Astrocyte of the spinal cord (primary cell): ENCODE measurements around the gene PAK3.

Experiments used
- DNase-seq: peaks from one replicate; pipeline ENCODE4 v3.0.0; 2011; ENCODE audit warnings: low read depth, low spot score
- H3K4me3 ChIP-seq: 2 replicates; pipeline ENCODE4 v1.5.1; 2011; ENCODE audit warnings: low read depth, mild to moderate bottlenecking, low read length, moderate library complexity
- in situ Hi-C: cut with HindIII; loops from 2 replicates; pipeline ENCODE4 v1.10.0; 2017; ENCODE audit warnings: low sequenced_read_pairs
- TF ChIP-seq, protein P1 (sequence below): IDR thresholded peaks from 2 replicates; pipeline ENCODE4 v1.5.1; 2012; ENCODE audit warnings: low read depth, mild to moderate bottlenecking, low read length, inconsistent platforms

Gene PAK3

GRCh38 chrX:111180750-111181240 is 84.8 kb downstream of the PAK3 start:
- H3K4me3 ChIP-seq, result no peak overlapping the region
- in situ Hi-C loops, result no loop called here
- TF ChIP-seq, protein P1, sequence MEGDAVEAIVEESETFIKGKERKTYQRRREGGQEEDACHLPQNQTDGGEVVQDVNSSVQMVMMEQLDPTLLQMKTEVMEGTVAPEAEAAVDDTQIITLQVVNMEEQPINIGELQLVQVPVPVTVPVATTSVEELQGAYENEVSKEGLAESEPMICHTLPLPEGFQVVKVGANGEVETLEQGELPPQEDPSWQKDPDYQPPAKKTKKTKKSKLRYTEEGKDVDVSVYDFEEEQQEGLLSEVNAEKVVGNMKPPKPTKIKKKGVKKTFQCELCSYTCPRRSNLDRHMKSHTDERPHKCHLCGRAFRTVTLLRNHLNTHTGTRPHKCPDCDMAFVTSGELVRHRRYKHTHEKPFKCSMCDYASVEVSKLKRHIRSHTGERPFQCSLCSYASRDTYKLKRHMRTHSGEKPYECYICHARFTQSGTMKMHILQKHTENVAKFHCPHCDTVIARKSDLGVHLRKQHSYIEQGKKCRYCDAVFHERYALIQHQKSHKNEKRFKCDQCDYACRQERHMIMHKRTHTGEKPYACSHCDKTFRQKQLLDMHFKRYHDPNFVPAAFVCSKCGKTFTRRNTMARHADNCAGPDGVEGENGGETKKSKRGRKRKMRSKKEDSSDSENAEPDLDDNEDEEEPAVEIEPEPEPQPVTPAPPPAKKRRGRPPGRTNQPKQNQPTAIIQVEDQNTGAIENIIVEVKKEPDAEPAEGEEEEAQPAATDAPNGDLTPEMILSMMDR, result no peak
- no peak for DNase-seq

GRCh38 chrX:111181951-111182350 is 86.0 kb downstream of the PAK3 start:
- H3K4me3 ChIP-seq, result no peak overlapping the region
- TF ChIP-seq, protein P1, result no peak
- in situ Hi-C loops, result no loop called here
- no peak for DNase-seq

DNA sequence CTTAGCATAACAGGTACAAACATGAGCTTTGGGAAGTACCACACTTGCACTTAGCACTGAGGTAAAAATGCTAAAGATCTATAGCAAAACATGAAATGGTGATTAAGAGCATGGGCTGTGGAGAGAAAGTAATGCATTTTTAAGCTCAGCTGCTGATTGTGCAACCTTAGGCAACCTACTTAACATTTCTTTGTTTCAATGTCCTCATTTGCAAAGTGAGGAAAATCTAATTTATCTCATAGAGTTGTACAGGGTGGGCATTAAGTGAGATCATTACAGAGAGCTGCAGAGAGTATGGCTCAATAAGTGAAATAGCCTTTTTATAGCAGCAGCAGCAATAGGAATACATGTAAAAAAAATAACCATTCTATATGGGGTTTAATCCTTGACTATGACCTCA is 87.0 kb downstream of the PAK3 start:
- TF ChIP-seq, protein P1, result no peak
- no peak for DNase-seq
- in situ Hi-C loops, result no loop called here
- H3K4me3 ChIP-seq, result no peak overlapping the region

DNA sequence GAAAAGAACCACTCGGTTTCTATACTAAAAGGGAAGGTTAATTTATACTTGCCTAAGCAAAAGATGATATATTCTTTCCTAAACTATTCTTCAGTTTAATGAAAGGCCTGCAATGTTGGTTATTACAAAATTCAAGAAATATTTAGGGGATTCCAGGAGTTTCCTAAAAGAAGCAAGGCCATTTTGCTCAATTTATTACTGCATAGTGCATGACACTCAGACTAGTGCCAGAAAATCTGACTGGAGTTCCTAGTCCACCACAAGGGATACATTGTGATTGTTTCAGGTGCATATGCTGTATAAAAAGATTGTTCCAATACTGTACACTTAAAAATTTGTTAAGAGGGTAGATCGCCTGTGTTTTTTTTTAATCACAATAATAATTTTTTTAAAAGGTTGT is 95.6 kb downstream of the PAK3 start:
- in situ Hi-C loops, result no loop called here
- DNase-seq, result no peak
- no peak overlapping the region for H3K4me3 ChIP-seq

GRCh38 chrX:111199505-111199904 is 103.5 kb downstream of the PAK3 start:
- no peak for DNase-seq
- TF ChIP-seq, protein P1, result no peak
- H3K4me3 ChIP-seq, result no peak overlapping the region
- in situ Hi-C loops, result no loop called here

More for the DNA sequence above, 95.6 kb downstream of the PAK3 start:
- TF ChIP-seq, protein P1, result no peak

- in situ Hi-C loops, result no loop called here
- no peak for DNase-seq
- TF ChIP-seq, protein P1, result no peak
These were observed 104.3 kb downstream of the PAK3 start for GRCh38 chrX:111200327-111200726.

GRCh38 chrX:111207851-111208250 is 111.9 kb downstream of the PAK3 start:
- H3K4me3 ChIP-seq, result no peak overlapping the region
- TF ChIP-seq, protein P1, result no peak
- no peak for DNase-seq
- in situ Hi-C loops, result no loop called here

More at GRCh38 chrX:111200327-111200726, 104.3 kb downstream of the PAK3 start:
- no peak overlapping the region for H3K4me3 ChIP-seq
